ENCODE data around the gene FBL. TPM values are rescaled to one million over a fixed set of nuclear protein-coding genes. Genes with fewer than 3 reads are reported as not detected.

Gene FBL
- total RNA-seq, 1 donor from 2014 or later: 63.1 TPM

DNA sequence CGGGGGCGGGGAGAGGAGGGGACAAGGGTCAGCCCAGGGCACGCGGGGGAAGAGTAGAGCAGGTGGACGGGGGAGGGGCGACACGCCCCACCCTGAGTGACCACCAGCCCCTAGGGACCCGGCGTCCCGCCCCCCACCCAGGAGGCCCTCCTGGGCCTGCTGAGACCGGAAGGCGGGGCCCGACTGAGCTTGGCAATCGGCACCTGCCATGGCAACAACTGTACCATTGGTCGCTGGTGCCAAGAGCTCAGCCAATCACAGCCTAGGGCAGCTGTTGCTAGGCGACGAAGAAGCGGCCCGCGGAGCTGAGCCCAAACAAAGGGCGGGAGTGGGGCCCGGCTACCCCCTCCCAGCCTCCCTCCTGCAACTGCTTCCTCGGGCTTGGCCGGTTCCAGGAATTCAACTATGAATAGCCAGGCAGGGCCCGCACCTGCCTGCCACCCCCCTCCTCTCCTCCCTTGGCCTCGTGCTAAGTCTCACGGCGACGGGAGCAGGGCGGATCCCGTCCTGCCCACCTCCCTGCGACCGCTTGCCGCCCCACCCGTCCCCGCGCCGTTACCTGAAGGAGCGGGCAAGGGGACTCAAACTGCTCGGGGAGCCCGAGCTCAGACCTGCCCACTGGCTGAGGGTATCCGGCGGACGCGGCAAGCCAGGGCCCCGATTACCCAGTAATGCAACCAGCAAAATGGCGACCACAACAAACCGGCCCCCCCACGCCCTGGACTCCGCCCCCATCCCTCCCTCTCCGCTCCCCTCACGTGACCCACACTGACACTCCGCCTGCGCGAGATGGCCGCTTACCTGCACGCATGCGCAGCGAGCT is 12.5 kb downstream of the FBL start, which contains the start of gene DYRK1B:
TSS of gene DYRK1B (minus strand) at position 699 of the 823 bp plus-strand sequence. CDS start 2,295 bp downstream, outside the sequence.
- Histone ChIP-seq H3K36me3 (peaks cover 73% of the 10 kb centered on the region), H3K4me1 (peaks cover 28% of the 10 kb centered on the region), H3K9me3 (replicated peaks) (no peaks in the 10 kb centered on the region), H3K27ac (replicated peaks) (peak within 1 kb of the TSS; percentile 90), H3K4me3 (peak within 1 kb of the TSS; percentile 91), H3K27me3 (ENCODE audit: low read depth) (no peaks in the 10 kb centered on the region)
- DNase-seq: peak; percentile 98
- TF ChIP-seq, protein P1, sequence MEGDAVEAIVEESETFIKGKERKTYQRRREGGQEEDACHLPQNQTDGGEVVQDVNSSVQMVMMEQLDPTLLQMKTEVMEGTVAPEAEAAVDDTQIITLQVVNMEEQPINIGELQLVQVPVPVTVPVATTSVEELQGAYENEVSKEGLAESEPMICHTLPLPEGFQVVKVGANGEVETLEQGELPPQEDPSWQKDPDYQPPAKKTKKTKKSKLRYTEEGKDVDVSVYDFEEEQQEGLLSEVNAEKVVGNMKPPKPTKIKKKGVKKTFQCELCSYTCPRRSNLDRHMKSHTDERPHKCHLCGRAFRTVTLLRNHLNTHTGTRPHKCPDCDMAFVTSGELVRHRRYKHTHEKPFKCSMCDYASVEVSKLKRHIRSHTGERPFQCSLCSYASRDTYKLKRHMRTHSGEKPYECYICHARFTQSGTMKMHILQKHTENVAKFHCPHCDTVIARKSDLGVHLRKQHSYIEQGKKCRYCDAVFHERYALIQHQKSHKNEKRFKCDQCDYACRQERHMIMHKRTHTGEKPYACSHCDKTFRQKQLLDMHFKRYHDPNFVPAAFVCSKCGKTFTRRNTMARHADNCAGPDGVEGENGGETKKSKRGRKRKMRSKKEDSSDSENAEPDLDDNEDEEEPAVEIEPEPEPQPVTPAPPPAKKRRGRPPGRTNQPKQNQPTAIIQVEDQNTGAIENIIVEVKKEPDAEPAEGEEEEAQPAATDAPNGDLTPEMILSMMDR (IDR thresholded peaks at IDR 0.05; ENCODE audit: borderline replicate concordance): no peak
- intact Hi-C loops (cut with micrococcal nuclease): no loop called here

DNA sequence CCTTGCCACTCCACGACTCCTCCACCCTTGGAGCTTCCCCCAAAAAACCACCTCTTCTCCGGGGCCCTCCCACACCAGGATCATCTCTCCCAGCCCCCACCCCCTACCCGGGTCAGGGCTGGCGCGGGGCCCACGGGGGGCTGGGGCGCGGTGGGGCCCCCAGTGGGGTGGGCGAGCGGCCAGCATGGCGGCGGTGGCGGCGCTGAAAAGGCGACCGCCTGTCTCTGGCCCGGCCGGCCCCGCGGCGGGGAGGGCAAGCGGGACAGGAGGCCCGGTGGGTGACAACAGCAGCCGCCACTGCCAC is 13.1 kb downstream of the FBL start:
- Histone ChIP-seq H3K4me3 (peak overlapping the region; percentile 91), H3K36me3 (peaks cover 73% of the 10 kb centered on the region), H3K27ac (replicated peaks) (peak overlapping the region; percentile 90), H3K27me3 (ENCODE audit: low read depth) (no peaks in the 10 kb centered on the region), H3K9me3 (replicated peaks) (no peaks in the 10 kb centered on the region), H3K4me1 (peaks cover 30% of the 10 kb centered on the region)
- intact Hi-C loops (cut with micrococcal nuclease): no loop called here
- TF ChIP-seq, protein P1 (IDR thresholded peaks at IDR 0.05; ENCODE audit: borderline replicate concordance): no peak
- no peak for DNase-seq

DNA sequence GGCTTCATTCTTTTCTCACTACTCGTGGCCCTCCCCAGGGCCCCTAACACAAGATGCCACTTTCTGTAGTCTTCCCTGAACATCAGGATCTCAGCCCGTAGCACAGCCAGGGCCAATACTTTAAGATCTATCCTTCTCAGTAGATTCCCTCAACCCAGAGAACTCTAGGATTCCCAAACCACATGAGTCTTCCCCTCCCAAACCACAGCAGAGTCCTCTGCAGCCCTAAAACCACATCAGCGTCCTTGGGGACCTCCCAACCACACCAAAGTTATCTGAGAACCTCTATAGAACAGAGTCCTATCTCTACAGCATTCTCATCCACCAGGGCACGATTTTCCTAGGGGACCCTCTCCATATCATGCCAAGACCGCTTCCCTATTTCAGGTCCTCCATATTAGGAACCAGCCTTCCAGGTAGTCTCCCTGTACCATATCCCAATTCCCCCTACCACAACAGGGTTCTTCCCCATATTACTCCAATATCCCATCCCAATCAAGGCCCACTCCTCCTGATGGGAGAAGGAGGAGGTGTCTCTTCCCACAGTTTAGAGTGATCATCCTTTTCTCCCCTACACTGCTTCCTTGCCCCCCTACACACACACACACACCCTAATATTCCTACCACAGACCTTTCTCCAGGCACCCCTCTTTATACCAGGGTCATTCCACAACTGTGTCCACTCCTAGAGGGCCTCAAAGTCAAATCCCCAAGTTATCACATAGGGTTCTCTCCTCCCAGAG is 13.7 kb downstream of the FBL start:
- Histone ChIP-seq H3K27me3 (ENCODE audit: low read depth) (no peaks in the 10 kb centered on the region), H3K4me1 (peaks cover 31% of the 10 kb centered on the region), H3K4me3 (peak overlapping the region; percentile 91), H3K9me3 (replicated peaks) (no peaks in the 10 kb centered on the region), H3K27ac (replicated peaks) (peak overlapping the region; percentile 90), H3K36me3 (peaks cover 73% of the 10 kb centered on the region)
- TF ChIP-seq, protein P1 (IDR thresholded peaks at IDR 0.05; ENCODE audit: borderline replicate concordance): no peak
- DNase-seq: no peak
- intact Hi-C loops (cut with micrococcal nuclease): no loop called here

DNA sequence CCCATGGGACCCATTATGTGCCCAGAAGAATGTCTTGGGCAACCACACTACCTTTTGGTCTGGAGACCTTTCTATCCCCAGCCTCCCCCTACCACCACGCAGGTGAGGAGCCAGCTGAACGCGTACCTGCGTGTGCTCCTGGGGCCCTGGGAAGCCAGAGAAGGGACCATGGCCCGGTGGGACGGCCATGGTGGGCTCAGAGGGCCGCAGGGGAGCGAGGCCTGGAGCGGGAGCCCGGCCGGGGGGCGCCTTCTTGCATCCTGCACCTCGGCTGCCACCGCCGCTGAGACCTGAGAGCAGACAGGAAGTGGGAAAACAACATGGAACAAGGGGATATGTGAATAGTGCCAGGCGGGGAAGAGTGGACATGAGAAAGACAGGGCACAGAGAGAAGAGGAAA is 14.5 kb downstream of the FBL start:
- DNase-seq: no peak

DNA sequence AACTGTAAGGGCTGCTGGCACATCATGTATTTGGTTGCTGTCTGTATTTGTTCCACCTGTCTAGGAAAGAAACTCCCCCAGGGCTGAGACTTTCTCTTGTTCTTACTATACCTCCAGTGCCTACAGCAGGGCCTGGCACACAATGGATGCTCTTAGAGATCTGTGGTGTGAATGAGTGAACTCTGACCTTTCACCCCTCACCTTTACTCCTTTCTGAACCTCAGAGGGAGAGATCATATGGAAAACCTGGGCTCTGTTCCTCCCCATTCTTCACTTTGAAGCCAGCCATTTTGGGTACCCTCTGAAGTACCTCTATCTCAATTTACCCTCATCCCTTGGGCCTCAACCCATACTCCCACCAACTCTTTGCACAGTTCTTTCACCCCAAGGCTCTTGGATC is 15.3 kb downstream of the FBL start:
- no peaks in the 10 kb centered on the region for H3K9me3 ChIP-seq (replicated peaks)
- H3K27ac ChIP-seq (replicated peaks): no peak overlapping the region
- peaks cover 73% of the 10 kb centered on the region for H3K36me3 ChIP-seq
- TF ChIP-seq, protein P1 (IDR thresholded peaks at IDR 0.05; ENCODE audit: borderline replicate concordance): no peak
- no peak for DNase-seq
- H3K4me3 ChIP-seq: no peak overlapping the region
- peaks cover 31% of the 10 kb centered on the region for H3K4me1 ChIP-seq
- intact Hi-C loops (cut with micrococcal nuclease): no loop called here
- H3K27me3 ChIP-seq (ENCODE audit: low read depth): no peaks in the 10 kb centered on the region

More for the DNA sequence above, 14.5 kb downstream of the FBL start:
- no peak overlapping the region for H3K4me3 ChIP-seq
- TF ChIP-seq, protein P1 (IDR thresholded peaks at IDR 0.05; ENCODE audit: borderline replicate concordance): no peak
- intact Hi-C loops (cut with micrococcal nuclease): no loop called here
- H3K4me1 ChIP-seq: peaks cover 31% of the 10 kb centered on the region
- peaks cover 73% of the 10 kb centered on the region for H3K36me3 ChIP-seq
- no peaks in the 10 kb centered on the region for H3K27me3 ChIP-seq (ENCODE audit: low read depth)
- H3K27ac ChIP-seq (replicated peaks): no peak overlapping the region
- no peaks in the 10 kb centered on the region for H3K9me3 ChIP-seq (replicated peaks)

All from left ventricle myocardium inferior (tissue), 1 donor.